HG02623 (cell line): ENCODE measurements around the gene POFUT1.
"Not testable (repeated sequence)": the region's sequence is repeated elsewhere in the genome, so short reads cannot be mapped to it uniquely, and the experiment has no call there.

Source experiments
- ATAC-seq: cut with Tn5 transposase; IDR thresholded peaks from one replicate; pipeline ENCODE4 v1.9.1; 2021; ENCODE audit warnings: moderate library complexity; ENCODE audit not compliant: unreplicated experiment

Gene POFUT1

GRCh38 chr20:32271620-32272019 is 63.9 kb downstream of the POFUT1 start:
- ATAC-seq = no peak

GRCh38 chr20:32274359-32274758 is 66.7 kb downstream of the POFUT1 start:
- no peak for ATAC-seq

- ATAC-seq = not testable (repeated sequence)
These were observed 67.5 kb downstream of the POFUT1 start for GRCh38 chr20:32275163-32275562.

GRCh38 chr20:32277361-32278198 is 69.9 kb downstream of the POFUT1 start, which contains the start of gene KIF3B:
KIF3B (plus strand) TSS chr20:32277651; CDS start chr20:32309778, 32,127 bp downstream.
- ATAC-seq = peak; percentile 80

- ATAC-seq = peak; percentile 57
These were observed 70.5 kb downstream of the POFUT1 start for GRCh38 chr20:32278199-32278643.

GRCh38 chr20:32281711-32282110 is 74.0 kb downstream of the POFUT1 start:
- ATAC-seq = no peak

- ATAC-seq = no peak
These were observed 74.8 kb downstream of the POFUT1 start for GRCh38 chr20:32282461-32282860.

- ATAC-seq = no peak
These were observed 77.5 kb downstream of the POFUT1 start for GRCh38 chr20:32285082-32285620.

- ATAC-seq = peak; percentile 73
These were observed 78.1 kb downstream of the POFUT1 start for GRCh38 chr20:32285621-32286371.

- no peak for ATAC-seq
These were observed 79.6 kb downstream of the POFUT1 start for GRCh38 chr20:32287231-32287638.
